HL-60 (cell line): ENCODE results near the gene PITX1.

Experiments used
- DNase-seq, 2 experiments: peaks; one replicate each; pipeline ENCODE4 v3.0.0-alpha.2; 2010 to 2020; ENCODE audit warnings: low read depth in 1 of 2, low spot score in 1 of 2
- H3K27ac ChIP-seq: fragments of 250-450 bp; sonication (Bioruptor Pico); replicated peaks from 2 replicates; pipeline ENCODE4 v1.5.1; 2020; ENCODE audit warnings: mild to moderate bottlenecking, moderate library complexity
- H3K27me3 ChIP-seq: fragments of 250-450 bp; sonication (Bioruptor Pico); 2 replicates; pipeline ENCODE4 v1.5.1; 2021; ENCODE audit warnings: mild to moderate bottlenecking, moderate library complexity; ENCODE audit not compliant: insufficient read depth, poor library complexity, severe bottlenecking
- H3K4me3 ChIP-seq: replicated peaks from 2 replicates; pipeline ENCODE4 v1.5.1; 2011; ENCODE audit warnings: mild to moderate bottlenecking, control low read depth, low read length; ENCODE audit not compliant: insufficient read depth
- GABPA ChIP-seq: IDR thresholded peaks from 2 replicates; pipeline ENCODE4 v1.6.1; 2012; ENCODE audit warnings: low read depth
- POLR2AphosphoS5 ChIP-seq: IDR thresholded peaks from 2 replicates; pipeline ENCODE4 v1.6.1; 2012; ENCODE audit warnings: low read depth
- SPI1 ChIP-seq: IDR thresholded peaks from 2 replicates; pipeline ENCODE4 v1.6.1; 2012; ENCODE audit warnings: low read depth, mild to moderate bottlenecking, borderline replicate concordance
- TF ChIP-seq, protein P1 (sequence below): IDR thresholded peaks from 2 replicates; pipeline ENCODE4 v1.6.1; 2012; ENCODE audit warnings: low read depth; ENCODE audit not compliant: insufficient replicate concordance
- TF ChIP-seq, protein P2 (sequence below): IDR thresholded peaks from one replicate; pipeline ENCODE4 v1.5.1; 2011; ENCODE audit warnings: low read length, control low read depth, inconsistent platforms; ENCODE audit not compliant: insufficient read depth

Gene PITX1

DNA sequence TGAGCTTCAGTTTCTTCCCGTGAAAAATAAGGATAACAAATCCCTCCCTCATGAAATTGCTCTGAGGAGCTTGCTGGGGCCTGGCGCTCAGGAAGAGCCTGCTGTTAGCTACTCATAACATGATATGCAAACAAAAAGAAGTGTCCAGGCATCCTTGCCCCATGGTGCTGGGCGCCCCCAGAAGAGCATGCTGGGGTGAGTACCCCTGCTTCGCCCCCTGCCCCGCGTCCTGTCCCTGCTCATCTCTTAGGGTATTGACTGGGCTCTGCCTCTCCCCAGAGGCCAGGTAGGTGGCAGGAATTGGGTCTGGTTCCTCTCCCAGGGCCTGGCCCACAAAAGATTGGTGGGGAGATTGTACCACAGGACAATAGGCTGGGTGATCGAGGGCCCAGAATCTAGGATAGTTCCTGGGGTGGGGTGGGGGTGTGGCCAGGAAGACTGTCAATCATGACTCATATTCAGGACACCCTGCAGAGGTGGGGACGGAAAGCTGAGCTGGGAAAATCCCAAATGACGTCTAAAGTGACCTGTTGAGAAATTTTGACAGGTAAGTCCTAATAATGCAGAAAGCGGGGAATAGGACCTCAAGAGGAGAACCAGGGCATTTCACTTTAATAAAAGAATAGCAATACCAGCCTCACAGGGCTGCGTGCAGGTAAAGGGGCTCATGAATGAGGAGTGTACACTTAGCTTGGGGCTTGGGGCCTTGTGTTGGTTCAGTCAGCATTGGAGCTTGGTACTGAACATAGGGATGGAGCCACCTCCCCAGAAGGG lies 8.9 kb downstream of the PITX1 start:
- TF ChIP-seq, protein P1, sequence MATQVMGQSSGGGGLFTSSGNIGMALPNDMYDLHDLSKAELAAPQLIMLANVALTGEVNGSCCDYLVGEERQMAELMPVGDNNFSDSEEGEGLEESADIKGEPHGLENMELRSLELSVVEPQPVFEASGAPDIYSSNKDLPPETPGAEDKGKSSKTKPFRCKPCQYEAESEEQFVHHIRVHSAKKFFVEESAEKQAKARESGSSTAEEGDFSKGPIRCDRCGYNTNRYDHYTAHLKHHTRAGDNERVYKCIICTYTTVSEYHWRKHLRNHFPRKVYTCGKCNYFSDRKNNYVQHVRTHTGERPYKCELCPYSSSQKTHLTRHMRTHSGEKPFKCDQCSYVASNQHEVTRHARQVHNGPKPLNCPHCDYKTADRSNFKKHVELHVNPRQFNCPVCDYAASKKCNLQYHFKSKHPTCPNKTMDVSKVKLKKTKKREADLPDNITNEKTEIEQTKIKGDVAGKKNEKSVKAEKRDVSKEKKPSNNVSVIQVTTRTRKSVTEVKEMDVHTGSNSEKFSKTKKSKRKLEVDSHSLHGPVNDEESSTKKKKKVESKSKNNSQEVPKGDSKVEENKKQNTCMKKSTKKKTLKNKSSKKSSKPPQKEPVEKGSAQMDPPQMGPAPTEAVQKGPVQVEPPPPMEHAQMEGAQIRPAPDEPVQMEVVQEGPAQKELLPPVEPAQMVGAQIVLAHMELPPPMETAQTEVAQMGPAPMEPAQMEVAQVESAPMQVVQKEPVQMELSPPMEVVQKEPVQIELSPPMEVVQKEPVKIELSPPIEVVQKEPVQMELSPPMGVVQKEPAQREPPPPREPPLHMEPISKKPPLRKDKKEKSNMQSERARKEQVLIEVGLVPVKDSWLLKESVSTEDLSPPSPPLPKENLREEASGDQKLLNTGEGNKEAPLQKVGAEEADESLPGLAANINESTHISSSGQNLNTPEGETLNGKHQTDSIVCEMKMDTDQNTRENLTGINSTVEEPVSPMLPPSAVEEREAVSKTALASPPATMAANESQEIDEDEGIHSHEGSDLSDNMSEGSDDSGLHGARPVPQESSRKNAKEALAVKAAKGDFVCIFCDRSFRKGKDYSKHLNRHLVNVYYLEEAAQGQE: no peak
- TF ChIP-seq, protein P2, sequence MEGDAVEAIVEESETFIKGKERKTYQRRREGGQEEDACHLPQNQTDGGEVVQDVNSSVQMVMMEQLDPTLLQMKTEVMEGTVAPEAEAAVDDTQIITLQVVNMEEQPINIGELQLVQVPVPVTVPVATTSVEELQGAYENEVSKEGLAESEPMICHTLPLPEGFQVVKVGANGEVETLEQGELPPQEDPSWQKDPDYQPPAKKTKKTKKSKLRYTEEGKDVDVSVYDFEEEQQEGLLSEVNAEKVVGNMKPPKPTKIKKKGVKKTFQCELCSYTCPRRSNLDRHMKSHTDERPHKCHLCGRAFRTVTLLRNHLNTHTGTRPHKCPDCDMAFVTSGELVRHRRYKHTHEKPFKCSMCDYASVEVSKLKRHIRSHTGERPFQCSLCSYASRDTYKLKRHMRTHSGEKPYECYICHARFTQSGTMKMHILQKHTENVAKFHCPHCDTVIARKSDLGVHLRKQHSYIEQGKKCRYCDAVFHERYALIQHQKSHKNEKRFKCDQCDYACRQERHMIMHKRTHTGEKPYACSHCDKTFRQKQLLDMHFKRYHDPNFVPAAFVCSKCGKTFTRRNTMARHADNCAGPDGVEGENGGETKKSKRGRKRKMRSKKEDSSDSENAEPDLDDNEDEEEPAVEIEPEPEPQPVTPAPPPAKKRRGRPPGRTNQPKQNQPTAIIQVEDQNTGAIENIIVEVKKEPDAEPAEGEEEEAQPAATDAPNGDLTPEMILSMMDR: no peak
- no peak for TF ChIP-seq POLR2AphosphoS5
- no peak for TF ChIP-seq GABPA
- TF ChIP-seq SPI1: no peak
- H3K27me3 ChIP-seq: peaks cover 5% of the 10 kb centered on the region
- H3K27ac ChIP-seq: no peak overlapping the region
- DNase-seq: no peak
- no peak overlapping the region for H3K4me3 ChIP-seq

DNA sequence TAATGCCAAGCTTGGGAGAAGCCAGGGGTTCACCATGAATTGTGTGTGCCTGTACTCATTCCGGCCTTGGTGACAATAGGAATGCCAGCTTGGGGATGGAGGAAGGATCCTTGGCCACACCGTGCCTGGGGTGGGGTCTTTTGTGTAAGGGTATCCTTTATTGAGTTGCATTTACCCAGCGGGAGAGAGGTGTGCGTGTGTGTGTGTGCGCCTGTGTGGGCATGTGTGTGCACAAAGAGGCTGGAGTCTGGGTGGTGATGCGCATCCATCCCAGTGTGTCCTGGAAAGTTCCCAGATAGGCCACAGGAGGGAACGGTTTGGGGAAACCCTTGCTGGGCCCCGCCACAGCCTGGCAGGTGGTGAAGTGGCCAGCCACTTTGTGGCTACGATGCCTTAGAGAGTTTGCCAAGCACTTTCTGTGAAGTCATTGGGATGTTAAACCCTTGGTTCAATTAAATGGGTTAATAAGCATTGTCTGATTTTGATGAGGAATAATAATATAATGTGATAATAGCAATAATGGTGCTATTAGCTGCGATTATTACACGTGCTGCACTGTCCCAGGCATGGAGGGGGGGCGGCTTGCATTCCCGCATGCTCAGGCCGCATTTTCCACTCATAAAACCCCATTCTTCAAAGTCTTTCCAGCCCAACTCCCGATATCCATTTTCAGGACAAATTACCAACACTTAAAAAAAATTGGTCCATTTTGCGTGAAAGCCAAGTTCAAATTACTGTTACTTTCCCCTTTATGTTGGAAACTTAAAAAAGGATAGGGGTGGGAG lies 13.7 kb downstream of the PITX1 start:
- no peak overlapping the region for H3K27ac ChIP-seq
- H3K27me3 ChIP-seq: no peaks in the 10 kb centered on the region
- no peak for DNase-seq
- no peak for TF ChIP-seq SPI1
- no peak for TF ChIP-seq POLR2AphosphoS5
- TF ChIP-seq, protein P1: no peak
- TF ChIP-seq GABPA: no peak
- TF ChIP-seq, protein P2: no peak
- no peak overlapping the region for H3K4me3 ChIP-seq

DNA sequence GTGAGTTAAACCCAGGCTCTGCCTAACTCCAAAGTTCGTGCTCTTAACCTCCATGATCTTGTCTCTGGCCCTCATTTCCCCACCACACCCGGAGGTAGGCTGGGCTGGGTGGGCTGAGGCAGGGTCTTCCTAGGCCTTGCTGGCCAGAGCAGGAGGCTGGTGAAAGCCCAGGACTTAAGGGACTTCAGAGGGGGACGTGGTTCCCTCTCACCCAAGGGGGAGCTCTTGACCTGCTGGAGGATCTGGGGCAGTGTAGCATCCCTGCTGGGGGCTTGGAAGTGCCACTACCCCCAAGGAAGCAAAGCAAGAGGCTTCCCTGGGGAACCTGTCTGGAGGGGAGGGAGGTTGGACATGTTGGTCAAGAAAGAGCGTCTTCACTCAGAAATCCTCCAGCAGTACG lies 14.7 kb downstream of the PITX1 start:
- H3K4me3 ChIP-seq: no peak overlapping the region
- H3K27ac ChIP-seq: no peak overlapping the region
- no peaks in the 10 kb centered on the region for H3K27me3 ChIP-seq
- TF ChIP-seq, protein P1: no peak
- no peak for TF ChIP-seq GABPA
- TF ChIP-seq, protein P2: no peak
- no peak for TF ChIP-seq SPI1
- no peak for TF ChIP-seq POLR2AphosphoS5
- no peak for DNase-seq
